NCI-H1048 (cell line): ENCODE results near the gene KRT9.
"Not testable (repeated sequence)": the region's sequence is repeated elsewhere in the genome, so short reads cannot be mapped to it uniquely, and the experiment has no call there.

Experiments
- DNase-seq: peaks from one replicate; lab custom pipeline; 2025; lab: John Stamatoyannopoulos, UW

Gene KRT9

GRCh38 chr17:41578971-41579370 lies 7.1 kb upstream of the KRT9 start:
- no peak for DNase-seq

- DNase-seq: no peak
Observed at GRCh38 chr17:41578538-41578937, 6.7 kb upstream of the KRT9 start.

- not testable (repeated sequence) for DNase-seq
Observed at GRCh38 chr17:41576740-41577139, 4.9 kb upstream of the KRT9 start.

- DNase-seq: no peak
Observed at GRCh38 chr17:41575336-41575735, 3.5 kb upstream of the KRT9 start.

GRCh38 chr17:41567317-41567716 lies 4.5 kb downstream of the KRT9 start:
- no peak for DNase-seq

GRCh38 chr17:41565338-41565737 lies 6.5 kb downstream of the KRT9 start:
- DNase-seq: no peak

- no peak for DNase-seq
Observed at GRCh38 chr17:41563607-41564170, 8.2 kb downstream of the KRT9 start.

GRCh38 chr17:41561554-41561953 lies 10.3 kb downstream of the KRT9 start:
- no peak for DNase-seq

- DNase-seq: no peak
Observed at GRCh38 chr17:41559548-41559947, 12.3 kb downstream of the KRT9 start.

- no peak for DNase-seq
Observed at GRCh38 chr17:41556931-41557330, 14.9 kb downstream of the KRT9 start.

GRCh38 chr17:41556306-41556705 lies 15.6 kb downstream of the KRT9 start:
- no peak for DNase-seq

GRCh38 chr17:41555105-41555887 lies 16.6 kb downstream of the KRT9 start:
- DNase-seq: no peak

GRCh38 chr17:41553987-41554680 lies 17.7 kb downstream of the KRT9 start:
- DNase-seq: no peak

GRCh38 chr17:41553176-41553575 lies 18.7 kb downstream of the KRT9 start:
- no peak for DNase-seq

- DNase-seq: no peak
Observed at GRCh38 chr17:41552455-41552854, 19.4 kb downstream of the KRT9 start.

GRCh38 chr17:41551365-41551764 lies 20.5 kb downstream of the KRT9 start:
- no peak for DNase-seq

- no peak for DNase-seq
Observed at GRCh38 chr17:41549596-41550039, 22.2 kb downstream of the KRT9 start.

- DNase-seq: peak; percentile 40
Observed at GRCh38 chr17:41548844-41549595, 22.8 kb downstream of the KRT9 start.

- no peak for DNase-seq
Observed at GRCh38 chr17:41547921-41548843, 23.7 kb downstream of the KRT9 start.

- no peak for DNase-seq
Observed at GRCh38 chr17:41547378-41547841, 24.4 kb downstream of the KRT9 start.

GRCh38 chr17:41546819-41547218 lies 25.0 kb downstream of the KRT9 start:
- DNase-seq: no peak
